ENCODE measurements around the gene SPSB4. TPM values are rescaled to one million over a fixed set of nuclear protein-coding genes. Genes with fewer than 3 reads are reported as not detected.

The SPSB4 gene
- total and polyA plus RNA-seq, 9 donors = 0.07 to 0.57 (median 0.12) TPM; not detected in 5

- H3K36me3 ChIP-seq = no peaks in the 10 kb centered on the region
- no peaks in the 10 kb centered on the region for H3K4me1 ChIP-seq (ENCODE audit: insufficient read depth)
- H3K4me3 ChIP-seq = no peak overlapping the region
- H3K9me3 ChIP-seq = no peaks in the 10 kb centered on the region
- WGBS, 3 donors = 69 to 78% (median 76%) methylated on average over 4 of the region's 4 CpGs
- intact Hi-C loops (cut with DNase I) = no loop called here
- H3K27ac ChIP-seq = no peak overlapping the region
- TF ChIP-seq CTCF (IDR thresholded peaks at IDR 0.05) = no peak
- no peak for TF ChIP-seq EP300 (IDR thresholded peaks at IDR 0.05)
- TF ChIP-seq POLR2A (IDR thresholded peaks at IDR 0.05) = no peak
- DNase-seq = no peak
- no peaks in the 10 kb centered on the region for H3K27me3 ChIP-seq
These were observed 14.1 kb downstream of the SPSB4 start for GRCh38 chr3:141065258-141065657.

- WGBS, 3 donors = 96 to 97% (median 97%) methylated on average over 75 to 81 of the region's 81 CpGs
- no peak overlapping the region for H3K27ac ChIP-seq
- TF ChIP-seq CTCF (IDR thresholded peaks at IDR 0.05) = no peak
- no peaks in the 10 kb centered on the region for H3K9me3 ChIP-seq
- H3K4me3 ChIP-seq = no peak overlapping the region
- no peaks in the 10 kb centered on the region for H3K27me3 ChIP-seq
- no peaks in the 10 kb centered on the region for H3K4me1 ChIP-seq (ENCODE audit: insufficient read depth)
- intact Hi-C loops (cut with DNase I) = no loop called here
- H3K36me3 ChIP-seq = no peaks in the 10 kb centered on the region
- no peak for DNase-seq
These were observed 15.0 kb downstream of the SPSB4 start for GRCh38 chr3:141065841-141066805.

- no peak overlapping the region for H3K4me3 ChIP-seq
- no peak for DNase-seq
- no peaks in the 10 kb centered on the region for H3K4me1 ChIP-seq (ENCODE audit: insufficient read depth)
- H3K9me3 ChIP-seq = no peaks in the 10 kb centered on the region
- 80 to 83% (median 82%) methylated on average over 8 of the region's 8 CpGs for WGBS, 3 donors
- H3K27me3 ChIP-seq = no peaks in the 10 kb centered on the region
- intact Hi-C loops (cut with DNase I) = no loop called here
- no peak for TF ChIP-seq EP300 (IDR thresholded peaks at IDR 0.05)
- no peak for TF ChIP-seq POLR2A (IDR thresholded peaks at IDR 0.05)
- no peak for TF ChIP-seq CTCF (IDR thresholded peaks at IDR 0.05)
- H3K27ac ChIP-seq = no peak overlapping the region
- H3K36me3 ChIP-seq = no peaks in the 10 kb centered on the region
These were observed 16.2 kb downstream of the SPSB4 start for GRCh38 chr3:141067206-141067974.

- Histone ChIP-seq H3K27me3 (no peaks in the 10 kb centered on the region), H3K4me1 (ENCODE audit: insufficient read depth) (no peaks in the 10 kb centered on the region), H3K9me3 (no peaks in the 10 kb centered on the region), H3K27ac (no peak overlapping the region), H3K4me3 (no peak overlapping the region), H3K36me3 (no peaks in the 10 kb centered on the region)
- DNase-seq = no peak
- TF ChIP-seq EP300 (IDR thresholded peaks at IDR 0.05) (no peak), POLR2A (IDR thresholded peaks at IDR 0.05) (no peak), CTCF (IDR thresholded peaks at IDR 0.05) (no peak)
- 94 to 97% (median 94%) methylated on average over 1 of the region's 1 CpG for WGBS, 3 donors
- intact Hi-C loops (cut with DNase I) = no loop called here
These were observed 19.1 kb downstream of the SPSB4 start for GRCh38 chr3:141070229-141070628.

Measured in ovary (tissue), 9 donors.